Measurements from ENCODE around the gene SRGN.

The SRGN gene

GRCh38 chr10:69061305-69062161, 26.4 kb upstream of the SRGN start:
- DNase-seq (ENCODE audit: low read depth in 1 of 2, low spot score in 1 of 2) = no peak

DNA sequence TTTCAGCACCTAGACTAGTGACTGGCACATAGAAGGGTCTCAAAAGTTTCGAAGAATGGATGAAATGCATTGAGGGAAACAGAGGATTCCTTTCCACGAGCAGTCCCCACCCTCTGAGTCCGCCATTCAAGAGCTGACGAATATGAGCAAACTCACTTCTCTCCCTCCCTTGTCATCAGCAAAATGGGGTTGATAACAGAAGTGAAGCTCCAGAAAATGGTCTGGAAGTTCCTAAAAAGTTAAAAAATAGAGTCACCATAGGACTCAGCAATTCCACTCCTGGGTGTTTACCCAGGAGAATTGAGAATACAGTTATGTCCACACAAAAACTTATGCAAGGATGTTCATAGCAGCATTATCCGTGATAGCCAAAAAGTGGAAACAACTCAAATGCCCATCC, 25.0 kb upstream of the SRGN start:
- no peak for DNase-seq (ENCODE audit: low read depth in 1 of 2, low spot score in 1 of 2)

DNA sequence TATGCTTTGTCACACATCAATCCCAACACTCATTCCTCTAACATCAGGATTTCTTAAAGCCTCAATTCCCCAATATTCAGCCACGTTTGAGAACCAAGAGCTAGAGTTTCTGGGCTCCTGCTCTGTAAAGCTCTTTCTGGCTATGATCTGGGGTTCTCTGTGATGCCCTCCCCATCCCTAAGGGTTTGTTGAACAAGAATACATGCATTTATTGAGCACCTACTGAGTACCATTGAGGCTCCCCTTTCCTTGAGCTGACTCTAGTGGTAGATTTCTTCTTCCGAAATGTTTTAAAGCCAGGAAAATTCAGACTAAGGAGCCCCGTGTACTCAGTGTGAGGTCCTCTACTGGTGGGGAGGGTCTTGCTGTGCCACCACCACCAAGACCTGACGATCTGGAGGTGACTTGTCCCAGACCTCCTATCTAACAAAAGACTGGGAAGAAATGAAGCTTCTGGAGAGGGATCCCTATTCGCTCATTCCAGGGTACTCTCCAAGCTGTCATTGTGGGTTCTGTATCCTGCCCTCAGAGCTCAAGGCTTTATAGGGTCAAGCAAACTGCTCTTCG, 23.1 kb upstream of the SRGN start:
- DNase-seq (ENCODE audit: low read depth in 1 of 2, low spot score in 1 of 2) = no peak

GRCh38 chr10:69065406-69066361, 22.2 kb upstream of the SRGN start:
- DNase-seq (ENCODE audit: low read depth in 1 of 2, low spot score in 1 of 2) = no peak

DNA sequence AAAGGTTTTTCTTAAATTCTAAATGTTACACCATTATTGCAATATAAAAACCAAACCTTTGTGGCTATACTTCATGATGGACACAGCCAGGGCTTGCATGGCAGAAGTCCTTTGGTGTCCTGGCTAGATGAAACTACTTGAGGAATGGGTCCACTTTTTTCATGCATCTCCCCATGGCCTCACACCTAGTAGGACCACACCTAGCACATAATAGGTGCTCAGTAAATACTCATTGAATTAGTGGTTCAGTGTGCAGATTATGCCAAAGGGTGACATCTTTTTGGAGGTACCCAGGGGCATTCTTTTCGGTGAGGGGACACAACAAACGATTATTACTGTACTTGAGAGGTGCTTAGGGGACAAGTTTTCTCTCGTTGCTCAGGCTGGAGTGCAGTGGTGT, 20.7 kb upstream of the SRGN start:
- no peak for DNase-seq (ENCODE audit: low read depth in 1 of 2, low spot score in 1 of 2)

- no peak for DNase-seq (ENCODE audit: low read depth in 1 of 2, low spot score in 1 of 2)
These were observed 19.4 kb upstream of the SRGN start for GRCh38 chr10:69068549-69068948.

DNA sequence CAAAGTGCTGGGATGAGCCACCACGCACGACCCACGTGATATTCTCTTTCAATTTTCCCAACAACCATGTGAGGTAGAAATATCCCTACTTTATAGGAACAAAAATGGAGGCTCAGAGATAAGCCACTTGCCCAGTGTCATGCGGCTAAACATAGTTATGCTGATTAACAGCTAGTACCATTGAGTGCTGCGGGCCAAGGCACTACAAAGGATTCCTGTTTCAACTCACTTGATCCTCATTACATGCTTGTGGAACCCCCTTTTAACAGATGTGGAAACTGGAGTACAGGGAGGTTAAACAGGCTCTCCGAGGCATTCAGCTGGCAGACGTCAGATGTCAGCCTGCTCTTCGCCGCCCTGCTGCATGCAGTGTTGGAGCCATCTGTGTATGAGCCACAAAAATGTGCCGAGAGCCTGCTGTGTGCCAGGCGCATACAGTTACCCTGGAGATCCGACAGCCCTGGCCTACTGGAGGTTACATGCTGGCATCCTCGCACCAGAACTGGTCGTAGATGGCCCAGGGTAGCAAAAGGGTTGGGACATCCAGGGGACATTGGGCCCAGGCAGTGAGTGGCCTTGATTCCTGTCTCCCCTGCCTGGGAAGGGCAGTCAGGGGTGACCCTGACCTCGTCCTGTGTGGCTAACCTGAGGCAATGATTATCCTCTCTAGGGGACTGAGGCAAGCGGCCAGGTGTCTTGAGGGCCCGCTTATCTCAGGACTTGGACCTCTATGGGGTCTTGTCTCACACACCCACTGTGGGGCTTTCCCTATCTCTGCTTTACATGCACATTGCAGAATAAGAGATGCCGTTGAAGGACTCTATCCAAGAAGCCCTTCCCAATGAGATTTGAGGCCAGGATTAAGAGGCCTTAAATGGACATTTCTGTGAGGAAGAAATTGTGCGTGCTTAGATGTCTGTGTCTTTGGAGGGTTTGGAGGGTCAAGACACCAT, 18.5 kb upstream of the SRGN start:
- DNase-seq (ENCODE audit: low read depth in 1 of 2, low spot score in 1 of 2) = no peak

- DNase-seq (ENCODE audit: low read depth in 1 of 2, low spot score in 1 of 2) = no peak
These were observed 17.0 kb upstream of the SRGN start for GRCh38 chr10:69070951-69071350.

DNA sequence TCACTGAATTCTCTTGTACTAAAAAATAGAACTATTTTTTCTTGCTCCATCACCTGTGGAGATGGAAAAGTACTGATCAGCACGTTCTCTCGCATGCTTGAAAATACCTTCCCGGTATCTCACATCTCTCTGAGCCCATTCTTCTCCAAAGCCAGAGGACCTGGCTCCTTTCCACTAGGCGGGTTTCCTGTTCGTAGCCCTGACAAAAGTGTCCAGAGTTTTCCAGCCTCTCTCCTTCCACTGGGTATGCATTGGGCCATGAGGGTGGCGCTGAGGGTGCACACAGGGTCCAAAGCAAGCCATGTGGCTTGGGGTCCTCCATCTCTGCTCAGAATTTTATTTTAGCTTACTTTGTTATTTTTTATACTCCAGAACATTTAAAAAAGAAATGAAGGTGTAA, 16.3 kb upstream of the SRGN start:
- DNase-seq (ENCODE audit: low read depth in 1 of 2, low spot score in 1 of 2) = no peak

DNA sequence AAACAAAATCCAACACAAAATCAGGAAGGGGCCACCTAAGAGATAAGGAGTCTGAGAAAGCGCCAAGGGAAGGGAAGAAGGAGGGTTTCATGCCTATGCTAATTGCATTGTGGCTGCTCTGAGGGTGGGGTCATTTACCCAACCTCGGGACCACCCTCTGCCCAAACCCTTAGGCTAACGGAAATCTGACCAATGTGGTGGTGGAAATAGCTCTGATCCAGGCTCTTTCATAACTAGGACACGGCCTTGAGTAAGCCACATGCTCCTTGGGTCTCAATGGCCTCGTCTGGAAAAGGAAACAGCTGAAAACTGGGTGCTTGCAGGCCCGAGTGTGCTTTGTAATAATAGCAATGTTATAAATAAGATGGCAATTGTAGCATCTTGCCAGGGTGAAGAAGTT, 14.9 kb upstream of the SRGN start:
- DNase-seq (ENCODE audit: low read depth in 1 of 2, low spot score in 1 of 2) = no peak

GRCh38 chr10:69073736-69074364, 14.1 kb upstream of the SRGN start:
- DNase-seq (ENCODE audit: low read depth in 1 of 2, low spot score in 1 of 2) = no peak

DNA sequence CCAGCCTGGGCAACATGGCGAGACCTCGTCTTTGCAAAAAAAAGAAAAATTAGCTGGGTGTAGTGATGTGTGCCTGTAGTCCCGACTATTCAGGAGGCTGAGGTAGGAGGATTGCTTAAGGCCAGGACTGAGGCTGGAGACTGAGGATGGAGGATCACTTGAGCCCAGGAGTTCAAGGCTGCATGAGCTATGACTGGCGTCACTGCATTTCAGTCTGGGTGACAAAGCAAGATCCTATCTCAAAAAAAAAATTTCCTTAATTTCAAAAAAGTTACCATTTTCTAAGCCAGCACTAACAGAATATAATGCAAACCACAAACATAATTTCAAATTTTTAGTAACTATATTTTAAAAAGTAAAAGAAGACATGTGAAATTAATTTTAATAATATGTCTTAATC, 13.4 kb upstream of the SRGN start:
- DNase-seq (ENCODE audit: low read depth in 1 of 2, low spot score in 1 of 2) = no peak

GRCh38 chr10:69075431-69075830, 12.5 kb upstream of the SRGN start:
- DNase-seq (ENCODE audit: low read depth in 1 of 2, low spot score in 1 of 2) = no peak

DNA sequence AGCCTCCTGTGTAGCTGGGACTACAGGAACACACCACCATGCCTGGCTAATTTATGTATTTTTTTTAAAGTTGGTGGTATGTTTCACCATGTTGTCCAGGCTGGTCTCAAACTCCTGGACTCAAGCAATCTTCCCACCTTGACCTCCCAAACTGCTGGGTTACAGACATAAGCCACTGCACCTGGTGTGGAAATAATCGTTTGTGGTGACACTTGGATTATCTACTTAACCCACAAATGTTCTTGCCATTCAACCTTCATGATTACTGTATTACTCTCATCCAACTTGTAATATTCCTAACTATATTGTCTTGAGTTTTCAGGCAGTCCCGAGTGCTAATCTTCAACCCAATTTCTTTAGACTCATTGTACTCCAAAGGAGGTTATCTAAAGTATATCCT, 9.6 kb upstream of the SRGN start:
- DNase-seq (ENCODE audit: low read depth in 1 of 2, low spot score in 1 of 2) = no peak

- no peak for DNase-seq (ENCODE audit: low read depth in 1 of 2, low spot score in 1 of 2)
These were observed 7.7 kb upstream of the SRGN start for GRCh38 chr10:69080226-69080625.

DNA sequence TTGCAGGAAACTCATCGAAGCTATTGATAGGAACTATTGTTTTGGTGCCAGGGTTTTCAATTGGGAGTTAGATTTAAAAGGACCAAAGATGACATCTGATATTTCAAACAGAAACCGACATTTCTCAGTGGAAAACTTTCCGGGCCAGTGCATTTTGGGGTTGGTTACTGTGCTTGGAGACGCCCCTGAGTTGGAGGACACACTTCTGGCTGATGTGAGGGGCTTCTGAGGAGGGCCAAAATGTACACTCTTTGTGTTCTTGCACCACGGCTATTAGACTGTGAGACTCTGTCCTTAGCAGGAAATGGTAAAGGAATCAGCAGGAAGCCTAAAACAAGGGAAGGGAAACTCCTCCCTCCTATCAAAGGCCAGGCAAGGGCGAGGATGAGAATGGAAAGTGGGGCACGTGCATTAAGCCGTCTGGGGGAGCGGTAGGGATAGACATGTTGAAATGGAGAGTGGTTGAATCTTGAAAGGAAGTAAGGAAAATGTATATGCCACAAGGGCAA, 1.8 kb upstream of the SRGN start:
- DNase-seq (ENCODE audit: low read depth in 1 of 2, low spot score in 1 of 2) = no peak

DNA sequence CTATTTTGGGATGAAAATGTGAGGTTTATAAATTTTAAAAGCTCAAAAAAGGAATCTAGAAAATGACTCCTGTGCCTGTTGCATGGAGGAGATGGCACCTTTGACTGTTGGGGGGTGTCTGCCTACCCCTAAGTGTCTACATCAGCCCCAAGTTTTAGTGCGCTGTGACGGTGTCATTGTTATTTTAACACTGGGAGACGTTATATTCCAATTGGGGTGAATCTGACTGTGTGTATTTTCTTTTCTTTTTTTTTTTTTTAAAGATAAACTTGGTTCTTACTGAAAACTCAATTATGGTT, 517 bp downstream of the SRGN start:
- no peak for DNase-seq (ENCODE audit: low read depth in 1 of 2, low spot score in 1 of 2)

DNA sequence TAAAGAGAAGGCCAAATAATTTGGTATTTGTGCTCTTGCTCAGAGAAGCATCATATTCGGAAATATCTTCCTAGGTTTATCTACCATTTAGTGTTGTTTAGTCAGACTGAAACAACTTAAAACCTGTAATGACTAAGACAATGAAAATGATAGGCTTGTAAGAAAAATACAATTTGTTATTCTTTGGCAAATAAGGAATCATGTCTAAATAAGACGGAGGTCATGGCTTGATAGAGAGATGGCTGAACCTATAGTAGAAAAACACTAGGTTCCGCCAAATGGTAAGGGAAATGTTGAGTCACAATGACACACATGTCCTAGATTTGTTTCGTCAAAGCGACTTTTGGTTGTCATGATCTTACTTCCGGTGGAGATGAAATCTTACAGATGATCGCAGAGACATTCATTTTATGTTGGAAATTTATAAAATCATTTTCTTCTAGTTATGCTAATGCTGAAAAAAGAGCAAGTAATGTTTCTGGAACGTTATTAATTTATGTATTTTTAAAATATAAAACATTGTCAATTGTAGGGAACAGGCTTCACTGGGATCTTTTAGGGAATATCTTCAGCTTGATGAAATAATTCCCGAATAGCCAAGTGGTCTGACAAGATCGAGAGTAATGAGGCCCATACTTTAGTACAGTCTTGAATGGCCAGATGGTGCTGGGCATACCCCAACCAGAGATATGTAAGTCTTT, 1.0 kb downstream of the SRGN start:
- DNase-seq (ENCODE audit: low read depth in 1 of 2, low spot score in 1 of 2) = no peak
